WERI-Rb-1 (cell line): ENCODE measurements around the gene NDUFA13.

ENCODE experiments used
- DNase-seq: peaks from one replicate; pipeline ENCODE4 v3.0.0-alpha.2; 2020
- H3K27ac ChIP-seq: fragments of 250-450 bp; sonication (Bioruptor Pico); 2 replicates; pipeline ENCODE4 v1.5.1; 2020; ENCODE audit warnings: mild to moderate bottlenecking, moderate library complexity
- H3K27me3 ChIP-seq: fragments of 250-450 bp; sonication (Bioruptor Pico); 2 replicates; pipeline ENCODE4 v1.5.1; 2021; ENCODE audit warnings: mild to moderate bottlenecking, low read depth, moderate library complexity; ENCODE audit not compliant: insufficient read depth, severe bottlenecking
- H3K36me3 ChIP-seq: fragments of 250-450 bp; sonication (Bioruptor Pico); 2 replicates; pipeline ENCODE4 v1.5.1; 2020; ENCODE audit warnings: mild to moderate bottlenecking, moderate library complexity
- H3K4me3 ChIP-seq: 2 replicates; pipeline ENCODE4 v1.5.1; 2011; ENCODE audit warnings: low read depth, mild to moderate bottlenecking, control low read depth, low read length
- H3K9me3 ChIP-seq: fragments of 250-450 bp; sonication (Bioruptor Pico); 2 replicates; pipeline ENCODE4 v1.5.1; 2021; ENCODE audit warnings: mild to moderate bottlenecking, moderate library complexity; ENCODE audit not compliant: severe bottlenecking
- CTCF ChIP-seq: IDR thresholded peaks from 2 replicates; pipeline ENCODE4 v1.5.1; 2011; ENCODE audit warnings: low read depth, mild to moderate bottlenecking, control low read depth, inconsistent platforms, low read length

The NDUFA13 gene

DNA sequence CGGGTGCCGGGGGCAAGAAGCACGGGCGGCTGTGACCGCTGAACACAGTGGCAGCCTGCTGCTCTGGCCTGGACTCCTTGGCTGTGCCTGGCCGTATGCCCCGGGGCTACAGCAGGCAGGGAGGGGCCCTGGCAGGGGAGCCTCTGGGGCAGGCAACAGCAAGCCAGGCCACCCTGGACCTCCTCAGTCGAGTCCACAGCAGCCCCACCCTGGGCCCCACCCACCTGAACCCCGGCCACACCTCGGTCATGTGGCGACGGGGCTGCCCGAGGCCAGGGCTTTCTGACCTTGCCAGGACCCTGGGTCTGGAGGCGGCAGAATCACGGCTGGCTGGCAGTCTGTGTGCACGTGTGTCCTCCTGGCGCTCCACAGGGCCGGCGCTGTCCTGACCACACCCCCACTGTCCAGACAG is 30.7 kb downstream of the NDUFA13 start:
- H3K27me3 ChIP-seq = no peaks in the 10 kb centered on the region
- H3K27ac ChIP-seq = no peak overlapping the region
- TF ChIP-seq CTCF = no peak
- no peak overlapping the region for H3K4me3 ChIP-seq
- no peaks in the 10 kb centered on the region for H3K9me3 ChIP-seq
- no peak for DNase-seq
- H3K36me3 ChIP-seq = no peaks in the 10 kb centered on the region

DNA sequence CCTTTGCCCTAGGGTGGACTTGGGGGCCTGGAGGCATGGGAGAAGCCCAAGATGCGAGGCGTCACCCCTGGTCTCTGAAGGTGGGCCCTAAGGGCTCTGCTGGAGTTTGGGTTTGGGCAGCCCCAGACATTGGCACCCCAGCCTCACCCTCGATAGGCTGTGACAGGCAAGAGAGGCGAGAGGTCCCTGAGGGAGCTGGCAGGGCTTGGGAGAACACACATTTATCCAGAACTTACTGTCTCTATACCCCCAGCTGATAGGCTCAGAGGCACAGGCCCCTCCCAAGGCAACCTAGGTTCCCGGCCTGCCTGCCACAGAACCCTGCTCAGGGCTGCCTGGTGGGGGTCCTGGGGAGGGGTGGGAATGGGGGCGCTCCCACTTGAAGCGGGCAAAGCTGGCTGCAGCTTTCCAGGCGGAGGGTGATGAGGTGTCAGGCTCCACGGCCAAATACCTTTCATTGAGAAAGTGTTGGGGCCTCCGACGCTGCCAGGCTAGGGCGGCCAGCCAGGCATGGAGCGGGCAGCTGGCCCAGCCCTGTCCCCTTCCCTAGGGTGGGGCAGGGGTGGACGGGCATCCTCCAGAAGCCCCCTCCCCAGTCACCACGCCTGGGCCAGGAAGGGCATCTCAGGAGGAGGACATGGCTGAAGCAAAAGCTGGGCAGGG is 31.8 kb downstream of the NDUFA13 start:
- no peak for DNase-seq
- no peaks in the 10 kb centered on the region for H3K27me3 ChIP-seq
- no peaks in the 10 kb centered on the region for H3K9me3 ChIP-seq
- no peak overlapping the region for H3K4me3 ChIP-seq
- no peak overlapping the region for H3K27ac ChIP-seq
- no peak for TF ChIP-seq CTCF
- no peaks in the 10 kb centered on the region for H3K36me3 ChIP-seq

DNA sequence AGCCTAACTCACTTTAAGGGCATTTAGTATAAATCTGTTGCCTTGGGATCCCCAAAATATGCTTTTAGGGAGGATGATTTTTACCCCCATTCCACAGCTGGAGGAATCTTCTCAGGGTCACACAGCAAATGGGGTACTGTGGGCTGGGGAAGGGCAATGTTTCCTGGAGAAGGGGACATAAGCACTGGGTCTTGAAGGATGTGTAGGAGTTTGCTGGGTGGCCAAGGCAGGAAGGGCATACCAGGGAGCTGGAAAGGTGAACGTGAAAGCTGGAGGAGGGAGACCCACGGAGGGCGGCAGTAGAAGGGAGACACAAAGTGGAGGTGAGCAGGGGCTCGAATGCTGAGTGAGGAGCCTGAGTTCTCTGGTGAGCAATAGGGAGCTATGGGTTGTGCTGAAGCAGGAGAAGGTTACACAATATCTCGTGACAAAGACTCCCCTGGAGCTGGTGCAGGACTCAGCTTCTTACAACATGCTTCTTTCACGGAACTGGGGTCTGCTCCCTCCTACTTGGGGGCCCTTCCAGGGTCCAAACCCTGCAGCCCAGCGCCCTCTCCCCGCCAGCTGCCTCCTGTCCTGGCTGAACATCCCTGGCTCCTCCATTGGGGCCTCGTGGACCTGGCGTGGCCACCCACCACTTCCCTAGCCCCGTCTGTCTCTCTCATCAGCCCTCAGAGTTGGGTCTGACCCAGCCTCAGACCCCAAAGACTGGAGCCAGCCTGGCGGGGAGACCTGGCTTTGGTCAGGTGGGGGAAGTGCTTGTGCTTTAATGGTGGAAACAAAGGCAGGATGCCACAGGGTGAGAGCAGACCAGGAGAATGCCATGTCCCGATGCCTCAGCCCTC is 33.1 kb downstream of the NDUFA13 start:
- no peak overlapping the region for H3K27ac ChIP-seq
- H3K36me3 ChIP-seq = no peaks in the 10 kb centered on the region
- DNase-seq = no peak
- H3K4me3 ChIP-seq = no peak overlapping the region
- no peaks in the 10 kb centered on the region for H3K27me3 ChIP-seq
- no peak for TF ChIP-seq CTCF
- no peaks in the 10 kb centered on the region for H3K9me3 ChIP-seq

GRCh38 chr19:19549804-19550464 is 33.9 kb downstream of the NDUFA13 start:
- Histone ChIP-seq H3K9me3 (no peaks in the 10 kb centered on the region), H3K36me3 (no peaks in the 10 kb centered on the region), H3K27ac (no peak overlapping the region), H3K4me3 (no peak overlapping the region), H3K27me3 (no peaks in the 10 kb centered on the region)
- DNase-seq = no peak
- TF ChIP-seq CTCF = no peak

GRCh38 chr19:19550485-19550929 is 34.5 kb downstream of the NDUFA13 start:
- DNase-seq = no peak
- Histone ChIP-seq H3K27ac (no peak overlapping the region), H3K4me3 (no peak overlapping the region), H3K9me3 (no peaks in the 10 kb centered on the region), H3K27me3 (no peaks in the 10 kb centered on the region), H3K36me3 (no peaks in the 10 kb centered on the region)
- no peak for TF ChIP-seq CTCF
